ENCODE data around the gene AGBL4. TPM values are rescaled to one million over a fixed set of nuclear protein-coding genes. Genes with fewer than 3 reads are reported as not detected.
"Not testable (repeated sequence)": the region's sequence is repeated elsewhere in the genome, so short reads cannot be mapped to it uniquely, and the experiment has no call there.

AGBL4 gene
- total and polyA plus RNA-seq, 8 donors: 0.32 to 1.3 (median 0.87) TPM

GRCh38 chr1:49951385-49951784, 72.4 kb downstream of the AGBL4 start:
- Histone ChIP-seq H3K4me3 (no peak overlapping the region), H3K36me3 (no peaks in the 10 kb centered on the region), H3K27me3 (no peaks in the 10 kb centered on the region), H3K4me1 (no peaks in the 10 kb centered on the region), H3K9me3 (no peaks in the 10 kb centered on the region), H3K27ac (no peak overlapping the region)
- no peak for ATAC-seq
- intact Hi-C loops (cut with DNase I): no loop called here
- no peak for TF ChIP-seq CTCF (IDR thresholded peaks at IDR 0.05)
- DNase-seq: no peak

- H3K36me3 ChIP-seq; H3K4me1 ChIP-seq; intact Hi-C loops (cut with DNase I); ATAC-seq; H3K4me3 ChIP-seq; H3K27ac ChIP-seq; H3K27me3 ChIP-seq: not testable (repeated sequence)
- peak in 1 of 4 donors; percentile 55 for DNase-seq
- peaks cover 0 to 23% of the 10 kb centered on the region in 2 donors for H3K9me3 ChIP-seq
These were observed 108.5 kb downstream of the AGBL4 start for GRCh38 chr1:49915301-49915700.

- DNase-seq (no peak), ATAC-seq (no peak)
- Histone ChIP-seq H3K4me1 (no peaks in the 10 kb centered on the region), H3K27ac (no peak overlapping the region), H3K27me3 (no peaks in the 10 kb centered on the region), H3K9me3 (peaks cover 0 to under 1% of the 10 kb centered on the region in 2 donors), H3K4me3 (no peak overlapping the region), H3K36me3 (no peaks in the 10 kb centered on the region)
- intact Hi-C loops (cut with DNase I): no loop called here
- TF ChIP-seq CTCF (IDR thresholded peaks at IDR 0.05): no peak
These were observed 117.4 kb downstream of the AGBL4 start for GRCh38 chr1:49906365-49906764.

GRCh38 chr1:49864581-49864980, 159.2 kb downstream of the AGBL4 start:
- DNase-seq (no peak), ATAC-seq (no peak)
- no peak for TF ChIP-seq CTCF (IDR thresholded peaks at IDR 0.05)
- peaks cover 0 to 20% of the 10 kb centered on the region in 2 donors for H3K9me3 ChIP-seq
- no peak overlapping the region for H3K27ac ChIP-seq
- no peaks in the 10 kb centered on the region for H3K27me3 ChIP-seq
- H3K36me3 ChIP-seq: no peaks in the 10 kb centered on the region
- H3K4me3 ChIP-seq: no peak overlapping the region
- H3K4me1 ChIP-seq: no peaks in the 10 kb centered on the region
- intact Hi-C loops (cut with DNase I): no loop called here

GRCh38 chr1:49854741-49855140, 169.0 kb downstream of the AGBL4 start:
- Histone ChIP-seq H3K4me1 (no peaks in the 10 kb centered on the region), H3K27me3 (no peaks in the 10 kb centered on the region), H3K9me3 (no peaks in the 10 kb centered on the region), H3K36me3 (no peaks in the 10 kb centered on the region), H3K27ac (no peak overlapping the region), H3K4me3 (no peak overlapping the region)
- intact Hi-C loops (cut with DNase I): no loop called here
- no peak for ATAC-seq
- DNase-seq: no peak
- TF ChIP-seq CTCF (IDR thresholded peaks at IDR 0.05): no peak

- no peaks in the 10 kb centered on the region for H3K27me3 ChIP-seq
- intact Hi-C loops (cut with DNase I): no loop called here
- H3K4me3 ChIP-seq: no peak overlapping the region
- H3K36me3 ChIP-seq: no peaks in the 10 kb centered on the region
- TF ChIP-seq CTCF (IDR thresholded peaks at IDR 0.05): no peak
- DNase-seq (no peak), ATAC-seq (no peak)
- H3K9me3 ChIP-seq: peaks cover 0 to 70% of the 10 kb centered on the region in 2 donors
- H3K27ac ChIP-seq: no peak overlapping the region
- no peaks in the 10 kb centered on the region for H3K4me1 ChIP-seq
These were observed 181.2 kb downstream of the AGBL4 start for GRCh38 chr1:49842596-49842995.
